SK-N-SH (cell line): ENCODE data around the gene NKD1.

Source experiments
- CTCF ChIP-seq: fragments of 200-600 bp; sonication (generic); IDR thresholded peaks from 2 replicates; pipeline ENCODE4 v1.6.1; 2017; ENCODE audit warnings: antibody characterized with exemption, mild to moderate bottlenecking, moderate library complexity
- ELF1 ChIP-seq: IDR thresholded peaks from 2 replicates; pipeline ENCODE4 v1.4.0; 2012
- EP300 ChIP-seq, 2 experiments: IDR thresholded peaks; 2 replicates each; pipeline versions ENCODE4 v1.4.0 to v1.6.1; 2012; ENCODE audit warnings: borderline replicate concordance in 1 of 2, low read depth in 1 of 2, low read length in 1 of 2
- GATA2 ChIP-seq: sonication (generic); formaldehyde crosslinking; IDR thresholded peaks from 2 replicates; pipeline ENCODE4 v1.5.0; 2020; ENCODE audit warnings: mild to moderate bottlenecking, missing genetic modification reagents
- MAX ChIP-seq: IDR thresholded peaks from 2 replicates; pipeline ENCODE4 v1.4.0; 2012; ENCODE audit warnings: low read depth
- MEF2A ChIP-seq: IDR thresholded peaks from 2 replicates; pipeline ENCODE4 v1.4.0; 2012; ENCODE audit warnings: low read depth, borderline replicate concordance
- PBX3 ChIP-seq: IDR thresholded peaks from 2 replicates; pipeline ENCODE4; 2012
- POLR2AphosphoS5 ChIP-seq: IDR thresholded peaks from 2 replicates; pipeline ENCODE4 v1.6.1; 2012; ENCODE audit warnings: low read depth, low read length
- RAD21 ChIP-seq: IDR thresholded peaks from 2 replicates; pipeline ENCODE4 v1.6.1; 2012; ENCODE audit warnings: mild to moderate bottlenecking, low read length
- REST ChIP-seq: IDR thresholded peaks from 2 replicates; pipeline ENCODE4 v1.6.1; 2012; ENCODE audit warnings: mild to moderate bottlenecking, low read depth, low read length, moderate library complexity
- SIN3A ChIP-seq: IDR thresholded peaks from 2 replicates; pipeline ENCODE4 v1.6.1; 2012; ENCODE audit warnings: low read depth, mild to moderate bottlenecking, low read length, moderate library complexity, borderline replicate concordance
- TAF1 ChIP-seq: IDR thresholded peaks from 2 replicates; pipeline ENCODE4 v1.6.1; 2012; ENCODE audit warnings: low read depth, mild to moderate bottlenecking, low read length, moderate library complexity, borderline replicate concordance
- TCF12 ChIP-seq: IDR thresholded peaks from 2 replicates; pipeline ENCODE4 v1.4.0; 2012
- USF2 ChIP-seq: fragments of 150-350 bp; IDR thresholded peaks from 2 replicates; pipeline ENCODE4 v1.6.1; 2017; ENCODE audit warnings: antibody characterized with exemption, low read length, low read depth, borderline replicate concordance

GRCh38 chr16:50535506-50536257 lies 12.5 kb upstream of the NKD1 start:
- no peak for TF ChIP-seq GATA2
- TF ChIP-seq CTCF = no peak
- TF ChIP-seq MAX = no peak
- TF ChIP-seq PBX3 = no peak
- TF ChIP-seq USF2 = no peak
- TF ChIP-seq MEF2A = no peak
- no peak for TF ChIP-seq SIN3A
- TF ChIP-seq ELF1 = no peak
- TF ChIP-seq TAF1 = no peak
- TF ChIP-seq TCF12 = no peak
- no peak for TF ChIP-seq RAD21
- no peak for TF ChIP-seq POLR2AphosphoS5
- no peak for TF ChIP-seq EP300 (IDR thresholded peaks at IDR 0.05; ENCODE audit: borderline replicate concordance in 1 of 2, low read depth in 1 of 2, low read length in 1 of 2)
- TF ChIP-seq REST = no peak
